Mesendoderm (in vitro differentiated cells): ENCODE measurements around the gene POLR1H.

Experiments used
- DNase-seq: peaks from one replicate; pipeline ENCODE4 v3.0.0; 2013
- H2AK5ac ChIP-seq: 2 replicates; pipeline ENCODE4 v1.6.1; 2013; ENCODE audit warnings: low read length, inconsistent platforms
- H2BK120ac ChIP-seq: 2 replicates; pipeline ENCODE4 v1.6.1; 2013; ENCODE audit warnings: low read depth, mild to moderate bottlenecking, low read length, moderate library complexity, mixed read lengths
- H2BK15ac ChIP-seq: replicated peaks from 2 replicates; pipeline ENCODE4 v1.6.1; 2013; ENCODE audit warnings: low read depth, mild to moderate bottlenecking, moderate library complexity
- H2BK5ac ChIP-seq: 2 replicates; pipeline ENCODE4 v1.6.1; 2013; ENCODE audit warnings: low read length, inconsistent platforms
- H3K18ac ChIP-seq: 2 replicates; pipeline ENCODE4 v1.6.1; 2013; ENCODE audit warnings: mild to moderate bottlenecking, low read length, mixed read lengths
- H3K23ac ChIP-seq: one replicate; pipeline ENCODE4 v1.6.1; 2013; ENCODE audit warnings: low read length
- H3K27ac ChIP-seq: 2 replicates; pipeline ENCODE4 v1.5.1; 2013; ENCODE audit warnings: low read depth, mild to moderate bottlenecking, inconsistent platforms, low read length, moderate library complexity
- H3K27me3 ChIP-seq: 2 replicates; pipeline ENCODE4 v1.6.1; 2013; ENCODE audit warnings: low read length, control low read depth, mild to moderate bottlenecking, inconsistent platforms; ENCODE audit not compliant: insufficient read depth, poor library complexity
- H3K36me3 ChIP-seq: 2 replicates; pipeline ENCODE4 v1.6.1; 2013; ENCODE audit warnings: low read length, inconsistent platforms; ENCODE audit not compliant: control insufficient read depth, insufficient read depth
- H3K4ac ChIP-seq: one replicate; pipeline ENCODE4 v1.6.1; 2013; ENCODE audit warnings: low read depth, mild to moderate bottlenecking, low read length, moderate library complexity
- H3K4me1 ChIP-seq: 2 replicates; pipeline ENCODE4 v1.6.1; 2013; ENCODE audit warnings: low read depth, low read length, inconsistent platforms; ENCODE audit not compliant: control insufficient read depth
- H3K4me2 ChIP-seq: 2 replicates; pipeline ENCODE4 v1.6.1; 2013; ENCODE audit warnings: low read length
- H3K4me3 ChIP-seq: 2 replicates; pipeline ENCODE4 v1.5.1; 2013; ENCODE audit warnings: mild to moderate bottlenecking, low read length
- H3K56ac ChIP-seq: one replicate; pipeline ENCODE4 v1.6.1; 2013; ENCODE audit warnings: low read length
- H3K79me1 ChIP-seq: 2 replicates; pipeline ENCODE4 v1.6.1; 2013; ENCODE audit warnings: low read length, inconsistent platforms
- H3K79me2 ChIP-seq: 2 replicates; pipeline ENCODE4 v1.6.1; 2013; ENCODE audit warnings: mild to moderate bottlenecking, low read length; ENCODE audit not compliant: control insufficient read depth, insufficient read depth
- H3K9ac ChIP-seq: 2 replicates; pipeline ENCODE4 v1.6.1; 2013; ENCODE audit warnings: low read length, inconsistent platforms
- H4K5ac ChIP-seq: one replicate; pipeline ENCODE4 v1.6.1; 2013; ENCODE audit warnings: low read length
- H4K8ac ChIP-seq: one replicate; pipeline ENCODE4 v1.6.1; 2013; ENCODE audit warnings: low read depth, mild to moderate bottlenecking, control low read depth, low read length, moderate library complexity
- WGBS: extraction: QIAGEN DNeasy Blood & Tissue Kit; methylation state at CpG from one replicate; pipeline ENCODE4 v1.1.7; 2013; ENCODE audit warnings: low lambda C conversion rate, missing lambda C conversion rate; ENCODE audit not compliant: insufficient coverage; ENCODE audit errors: extremely low coverage; 5-methylcytosine and 5-hydroxymethylcytosine counted together

Gene POLR1H

DNA sequence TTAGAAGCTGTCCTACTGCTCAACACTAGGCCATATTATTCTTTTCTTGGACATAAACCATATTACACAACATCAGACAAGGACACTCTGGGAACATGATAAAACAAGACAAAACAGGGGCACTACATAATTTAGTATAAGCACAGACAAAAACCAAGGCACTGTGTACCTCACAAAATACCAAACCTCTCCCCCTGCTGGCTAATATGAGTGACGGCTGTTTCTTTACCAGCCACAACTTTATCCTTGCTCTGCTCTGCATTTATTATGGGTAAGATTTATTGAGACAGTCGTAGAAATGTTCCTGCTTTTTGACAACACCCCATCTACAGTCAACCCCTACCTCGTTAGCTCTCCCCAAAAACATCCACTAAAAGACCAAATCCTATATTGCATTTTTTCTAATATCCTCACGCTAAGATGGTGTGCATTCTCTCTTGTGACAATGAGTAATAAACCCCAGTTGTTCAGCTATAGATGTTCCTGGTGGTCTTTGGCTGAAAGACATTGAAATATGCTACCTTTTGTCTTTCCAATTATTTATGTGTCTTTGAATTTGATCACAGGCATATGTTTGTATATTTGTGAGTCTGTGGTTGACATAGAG, 23.8 kb upstream of the POLR1H start:
- Histone ChIP-seq H3K79me1 (no peaks in the 10 kb centered on the region), H4K5ac (no peak overlapping the region), H3K36me3 (no peaks in the 10 kb centered on the region), H3K56ac (no peak overlapping the region), H2BK5ac (no peak overlapping the region), H3K4me3 (no peak overlapping the region), H2BK15ac (no peak overlapping the region), H3K9ac (no peak overlapping the region), H2AK5ac (no peak overlapping the region), H3K79me2 (no peaks in the 10 kb centered on the region), H3K4me1 (no peaks in the 10 kb centered on the region), H2BK120ac (no peak overlapping the region), H3K23ac (no peak overlapping the region), H3K27ac (no peak overlapping the region), H4K8ac (no peak overlapping the region), H3K27me3 (no peaks in the 10 kb centered on the region), H3K4ac (no peak overlapping the region), H3K18ac (no peak overlapping the region), H3K4me2 (no peak overlapping the region)
- DNase-seq: peak; percentile 12
- no CpG with 5 or more reads among the region's 4 CpGs for WGBS

- Histone ChIP-seq H3K18ac (no peak overlapping the region), H3K56ac (no peak overlapping the region), H3K27me3 (no peaks in the 10 kb centered on the region), H3K4me2 (no peak overlapping the region), H3K27ac (no peak overlapping the region), H3K9ac (no peak overlapping the region), H2BK120ac (no peak overlapping the region), H2BK15ac (no peak overlapping the region), H3K23ac (no peak overlapping the region), H3K36me3 (no peaks in the 10 kb centered on the region), H3K4me1 (no peaks in the 10 kb centered on the region), H4K8ac (no peak overlapping the region), H3K79me1 (no peaks in the 10 kb centered on the region), H4K5ac (no peak overlapping the region), H3K79me2 (no peaks in the 10 kb centered on the region), H3K4me3 (no peak overlapping the region), H2BK5ac (no peak overlapping the region), H3K4ac (no peak overlapping the region), H2AK5ac (no peak overlapping the region)
- WGBS: no CpG with 5 or more reads among the region's 6 CpGs
- no peak for DNase-seq
Observed at GRCh38 chr6:30041221-30041620, 19.8 kb upstream of the POLR1H start.

DNA sequence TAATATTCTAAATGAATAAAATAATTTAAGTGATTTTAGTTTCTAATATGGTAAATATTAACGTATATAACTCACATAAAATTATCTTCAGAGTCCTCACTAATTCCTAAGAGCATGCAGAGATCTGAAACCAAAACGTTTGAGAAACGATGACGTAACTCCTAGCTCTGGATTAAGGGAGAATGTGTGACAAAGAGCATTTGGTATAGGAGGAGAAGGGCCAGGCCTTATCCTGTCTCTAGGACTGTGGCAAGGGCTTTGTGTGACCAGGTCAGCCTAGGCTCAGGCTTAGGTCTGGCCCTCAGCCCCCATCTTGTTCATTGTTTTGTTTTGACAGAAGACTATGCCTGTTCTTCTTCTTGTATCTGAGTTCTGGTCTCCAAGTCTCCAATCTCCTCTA, 19.2 kb upstream of the POLR1H start:
- no peaks in the 10 kb centered on the region for H3K4me1 ChIP-seq
- H3K27me3 ChIP-seq: no peaks in the 10 kb centered on the region
- peak; percentile 34 for DNase-seq
- no peak overlapping the region for H3K23ac ChIP-seq
- H3K4me3 ChIP-seq: no peak overlapping the region
- H3K36me3 ChIP-seq: no peaks in the 10 kb centered on the region
- H2BK120ac ChIP-seq: no peak overlapping the region
- H3K79me1 ChIP-seq: no peaks in the 10 kb centered on the region
- WGBS: no CpG with 5 or more reads among the region's 4 CpGs
- no peak overlapping the region for H2BK5ac ChIP-seq
- H2AK5ac ChIP-seq: no peak overlapping the region
- no peak overlapping the region for H4K5ac ChIP-seq
- H3K4me2 ChIP-seq: no peak overlapping the region
- H3K18ac ChIP-seq: no peak overlapping the region
- no peak overlapping the region for H3K27ac ChIP-seq
- no peaks in the 10 kb centered on the region for H3K79me2 ChIP-seq
- no peak overlapping the region for H4K8ac ChIP-seq
- H3K4ac ChIP-seq: no peak overlapping the region
- H3K9ac ChIP-seq: no peak overlapping the region
- no peak overlapping the region for H2BK15ac ChIP-seq
- no peak overlapping the region for H3K56ac ChIP-seq

GRCh38 chr6:30042476-30042875, 18.6 kb upstream of the POLR1H start:
- no peak overlapping the region for H4K5ac ChIP-seq
- H3K4me3 ChIP-seq: no peak overlapping the region
- no peak overlapping the region for H3K56ac ChIP-seq
- H3K4ac ChIP-seq: no peak overlapping the region
- no peaks in the 10 kb centered on the region for H3K79me2 ChIP-seq
- no CpG with 5 or more reads among the region's 1 CpG for WGBS
- no peak overlapping the region for H3K4me2 ChIP-seq
- no peaks in the 10 kb centered on the region for H3K4me1 ChIP-seq
- no peak overlapping the region for H4K8ac ChIP-seq
- no peak overlapping the region for H3K27ac ChIP-seq
- no peak overlapping the region for H2BK120ac ChIP-seq
- DNase-seq: no peak
- H2AK5ac ChIP-seq: no peak overlapping the region
- H3K9ac ChIP-seq: no peak overlapping the region
- H3K23ac ChIP-seq: no peak overlapping the region
- no peak overlapping the region for H2BK5ac ChIP-seq
- no peaks in the 10 kb centered on the region for H3K36me3 ChIP-seq
- no peak overlapping the region for H2BK15ac ChIP-seq
- no peak overlapping the region for H3K18ac ChIP-seq
- no peaks in the 10 kb centered on the region for H3K27me3 ChIP-seq
- H3K79me1 ChIP-seq: no peaks in the 10 kb centered on the region

GRCh38 chr6:30042914-30043313, 18.2 kb upstream of the POLR1H start:
- H2BK15ac ChIP-seq: no peak overlapping the region
- H3K4me2 ChIP-seq: no peak overlapping the region
- no peak overlapping the region for H3K23ac ChIP-seq
- no peak overlapping the region for H2BK5ac ChIP-seq
- H3K4me3 ChIP-seq: no peak overlapping the region
- H3K4me1 ChIP-seq: no peaks in the 10 kb centered on the region
- no peak overlapping the region for H2BK120ac ChIP-seq
- no peak overlapping the region for H3K27ac ChIP-seq
- H3K56ac ChIP-seq: no peak overlapping the region
- H4K8ac ChIP-seq: no peak overlapping the region
- H3K9ac ChIP-seq: no peak overlapping the region
- H3K36me3 ChIP-seq: no peaks in the 10 kb centered on the region
- H3K18ac ChIP-seq: no peak overlapping the region
- no peak for DNase-seq
- WGBS: no CpG with 5 or more reads among the region's 1 CpG
- H3K79me1 ChIP-seq: no peaks in the 10 kb centered on the region
- H3K4ac ChIP-seq: no peak overlapping the region
- H2AK5ac ChIP-seq: no peak overlapping the region
- no peaks in the 10 kb centered on the region for H3K79me2 ChIP-seq
- H3K27me3 ChIP-seq: no peaks in the 10 kb centered on the region
- H4K5ac ChIP-seq: no peak overlapping the region

GRCh38 chr6:30043744-30044143, 17.3 kb upstream of the POLR1H start:
- H2BK120ac ChIP-seq: no peak overlapping the region
- no peaks in the 10 kb centered on the region for H3K36me3 ChIP-seq
- no peaks in the 10 kb centered on the region for H3K27me3 ChIP-seq
- no peak for DNase-seq
- H4K8ac ChIP-seq: no peak overlapping the region
- H2AK5ac ChIP-seq: no peak overlapping the region
- no peak overlapping the region for H2BK15ac ChIP-seq
- no peak overlapping the region for H3K4me2 ChIP-seq
- H3K4me1 ChIP-seq: no peaks in the 10 kb centered on the region
- H3K18ac ChIP-seq: no peak overlapping the region
- H3K23ac ChIP-seq: no peak overlapping the region
- no peak overlapping the region for H3K4me3 ChIP-seq
- H3K27ac ChIP-seq: no peak overlapping the region
- no peak overlapping the region for H2BK5ac ChIP-seq
- no peak overlapping the region for H3K9ac ChIP-seq
- no peaks in the 10 kb centered on the region for H3K79me2 ChIP-seq
- no peak overlapping the region for H3K56ac ChIP-seq
- no peaks in the 10 kb centered on the region for H3K79me1 ChIP-seq
- no peak overlapping the region for H4K5ac ChIP-seq
- WGBS: no CpG with 5 or more reads among the region's 2 CpGs
- H3K4ac ChIP-seq: no peak overlapping the region
